Mucosa of descending colon (tissue), 3 donors: ENCODE results near the gene GNAQ. TPM values are rescaled to one million over a fixed set of nuclear protein-coding genes. Genes with fewer than 3 reads are reported as not detected.

Experiments
- ATAC-seq: fragments of 200-7000 bp; cut with Tn5 transposase; one replicate; pipeline ENCODE4 v1.9.1; 2020; ENCODE audit warnings: mild to moderate bottlenecking, moderate library complexity
- DNase-seq, 3 donors: peaks; one replicate each; pipeline ENCODE4 v3.0.0-alpha.2; 2020
- H3K36me3 ChIP-seq: fragments of 200-600 bp; one replicate; pipeline ENCODE4 v1.8.0; 2021; ENCODE audit warnings: low read depth, mild to moderate bottlenecking
- H3K4me1 ChIP-seq: fragments of 200-600 bp; one replicate; pipeline ENCODE4 v1.8.0; 2021; ENCODE audit warnings: low read depth, mild to moderate bottlenecking
- H3K4me3 ChIP-seq: fragments of 200-600 bp; one replicate; pipeline ENCODE4 v1.8.0; 2021; ENCODE audit warnings: mild to moderate bottlenecking
- H3K9me3 ChIP-seq: fragments of 200-600 bp; one replicate; pipeline ENCODE4 v1.8.0; 2021; ENCODE audit warnings: mild to moderate bottlenecking
- intact Hi-C, 2 donors: fragments of 100-400 bp; cut with DNase I in 1 of 2; cut with micrococcal nuclease in 1 of 2; formaldehyde crosslinking; loops; one replicate each; pipeline versions ENCODE4 v1.11.0 to v1.11.1; 2022; cut with DNase I, micrococcal nuclease
- total RNA-seq, 3 donors: library from RNA; stranded (reverse); fragmentation: NEBNext Ultra II Directional in 2 of 3; extraction: Animal tissue kit (Norgen Biotek cat#: 25700) in 2 of 3; gene quantifications; one replicate each; pipeline versions ENCODE4 v1.2.1 to v1.2.4, GENCODE V29; 2021 to 2023
- TF ChIP-seq, protein P1 (sequence below): fragments of 200-600 bp; IDR thresholded peaks from one replicate; pipeline ENCODE4 v1.8.0; 2022; ENCODE audit warnings: antibody characterized with exemption, mild to moderate bottlenecking
- donor health status: DM: no; HTN: no; CAD: no; lungs with moderate emphysema.
- donor health status: DM: no; HTN: no; CAD: no.
- donor health status: DM: no; HTN: yes; CAD: no.

Gene GNAQ
- total RNA-seq, 3 donors from 2014 or later: 95.9 to 115 (median 104) TPM

DNA sequence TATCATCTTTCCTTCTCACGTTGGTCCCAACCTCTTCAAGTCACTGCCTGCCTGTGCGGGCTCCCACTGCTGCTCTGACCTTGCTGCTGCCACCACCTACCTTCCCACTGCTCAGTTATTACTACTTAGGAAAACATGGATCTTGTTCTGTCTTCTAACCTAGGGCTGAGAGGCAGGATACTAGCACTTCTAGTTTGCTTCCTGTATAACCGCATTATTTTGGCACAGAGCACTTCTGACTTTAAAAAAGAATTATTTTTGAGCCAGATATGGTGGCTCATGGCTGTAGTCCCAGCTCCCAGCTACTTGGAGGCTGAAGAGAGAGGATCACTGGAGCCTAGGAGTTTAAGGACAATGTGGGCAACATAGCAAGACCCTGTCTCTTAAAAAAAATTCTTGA is 248.1 kb downstream of the GNAQ start:
- DNase-seq: no peak
- no peak for ATAC-seq
- Histone ChIP-seq H3K36me3 (no peaks in the 10 kb centered on the region), H3K9me3 (no peaks in the 10 kb centered on the region), H3K4me3 (no peak overlapping the region), H3K4me1 (no peaks in the 10 kb centered on the region)
- TF ChIP-seq, protein P1, sequence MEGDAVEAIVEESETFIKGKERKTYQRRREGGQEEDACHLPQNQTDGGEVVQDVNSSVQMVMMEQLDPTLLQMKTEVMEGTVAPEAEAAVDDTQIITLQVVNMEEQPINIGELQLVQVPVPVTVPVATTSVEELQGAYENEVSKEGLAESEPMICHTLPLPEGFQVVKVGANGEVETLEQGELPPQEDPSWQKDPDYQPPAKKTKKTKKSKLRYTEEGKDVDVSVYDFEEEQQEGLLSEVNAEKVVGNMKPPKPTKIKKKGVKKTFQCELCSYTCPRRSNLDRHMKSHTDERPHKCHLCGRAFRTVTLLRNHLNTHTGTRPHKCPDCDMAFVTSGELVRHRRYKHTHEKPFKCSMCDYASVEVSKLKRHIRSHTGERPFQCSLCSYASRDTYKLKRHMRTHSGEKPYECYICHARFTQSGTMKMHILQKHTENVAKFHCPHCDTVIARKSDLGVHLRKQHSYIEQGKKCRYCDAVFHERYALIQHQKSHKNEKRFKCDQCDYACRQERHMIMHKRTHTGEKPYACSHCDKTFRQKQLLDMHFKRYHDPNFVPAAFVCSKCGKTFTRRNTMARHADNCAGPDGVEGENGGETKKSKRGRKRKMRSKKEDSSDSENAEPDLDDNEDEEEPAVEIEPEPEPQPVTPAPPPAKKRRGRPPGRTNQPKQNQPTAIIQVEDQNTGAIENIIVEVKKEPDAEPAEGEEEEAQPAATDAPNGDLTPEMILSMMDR: no peak
- intact Hi-C loops: no loop called here

GRCh38 chr9:77779010-77779409 is 252.6 kb downstream of the GNAQ start:
- no peak for ATAC-seq
- no peak for DNase-seq
- TF ChIP-seq, protein P1: no peak
- intact Hi-C loops: no loop called here
- Histone ChIP-seq H3K36me3 (no peaks in the 10 kb centered on the region), H3K4me1 (no peaks in the 10 kb centered on the region), H3K4me3 (no peak overlapping the region), H3K9me3 (no peaks in the 10 kb centered on the region)

DNA sequence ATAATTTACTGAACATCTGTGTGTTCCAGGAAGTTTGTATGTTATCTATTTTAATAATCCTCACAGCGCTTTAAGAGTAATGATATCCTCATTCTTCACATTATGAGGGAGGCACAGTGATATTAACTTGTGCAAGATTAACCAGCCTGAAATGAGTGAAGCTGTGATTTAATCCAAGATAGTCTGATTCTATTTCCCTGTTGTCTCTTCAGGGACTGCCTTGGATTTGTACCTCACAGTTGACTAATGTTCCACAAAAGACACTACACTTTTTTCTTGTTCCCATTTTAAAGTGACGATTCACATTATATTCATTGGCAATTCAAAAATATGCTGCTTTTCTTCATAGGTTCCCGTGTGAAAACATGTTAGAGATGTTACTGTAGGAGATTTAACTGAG is 258.2 kb downstream of the GNAQ start:
- Histone ChIP-seq H3K4me1 (no peaks in the 10 kb centered on the region), H3K36me3 (no peaks in the 10 kb centered on the region), H3K4me3 (no peak overlapping the region), H3K9me3 (no peaks in the 10 kb centered on the region)
- ATAC-seq (no peak), DNase-seq (no peak)
- TF ChIP-seq, protein P1: no peak
- intact Hi-C loops: no loop called here

- TF ChIP-seq, protein P1: no peak
- no peak overlapping the region for H3K4me3 ChIP-seq
- DNase-seq: no peak
- H3K36me3 ChIP-seq: no peaks in the 10 kb centered on the region
- intact Hi-C loops: no loop called here
- no peaks in the 10 kb centered on the region for H3K9me3 ChIP-seq
- no peak for ATAC-seq
- H3K4me1 ChIP-seq: no peaks in the 10 kb centered on the region
Measured at GRCh38 chr9:77772646-77773045, 259.0 kb downstream of the GNAQ start.

- H3K4me3 ChIP-seq: no peak overlapping the region
- TF ChIP-seq, protein P1: no peak
- no peaks in the 10 kb centered on the region for H3K9me3 ChIP-seq
- ATAC-seq (no peak), DNase-seq (no peak)
- peaks cover 6% of the 10 kb centered on the region for H3K4me1 ChIP-seq
- H3K36me3 ChIP-seq: no peaks in the 10 kb centered on the region
- intact Hi-C loops: no loop called here
Measured at GRCh38 chr9:77771171-77771570, 260.4 kb downstream of the GNAQ start.

- TF ChIP-seq, protein P1: no peak
- Histone ChIP-seq H3K4me3 (no peak overlapping the region), H3K36me3 (no peaks in the 10 kb centered on the region), H3K4me1 (peaks cover 6% of the 10 kb centered on the region), H3K9me3 (peaks cover 3% of the 10 kb centered on the region)
- intact Hi-C loops: no loop called here
- no peak for DNase-seq
- ATAC-seq: no peak
Measured at GRCh38 chr9:77770340-77770739, 261.3 kb downstream of the GNAQ start.
